Measurements from ENCODE around the gene MACROH2A2. TPM values are rescaled to one million over a fixed set of nuclear protein-coding genes. Genes with fewer than 3 reads are reported as not detected.
"Not testable (repeated sequence)": the region's sequence is repeated elsewhere in the genome, so short reads cannot be mapped to it uniquely, and the experiment has no call there.

MACROH2A2 gene
- total RNA-seq, 4 donors from 2014 or later, result 9.9 to 21.3 (median 15.9) TPM

DNA sequence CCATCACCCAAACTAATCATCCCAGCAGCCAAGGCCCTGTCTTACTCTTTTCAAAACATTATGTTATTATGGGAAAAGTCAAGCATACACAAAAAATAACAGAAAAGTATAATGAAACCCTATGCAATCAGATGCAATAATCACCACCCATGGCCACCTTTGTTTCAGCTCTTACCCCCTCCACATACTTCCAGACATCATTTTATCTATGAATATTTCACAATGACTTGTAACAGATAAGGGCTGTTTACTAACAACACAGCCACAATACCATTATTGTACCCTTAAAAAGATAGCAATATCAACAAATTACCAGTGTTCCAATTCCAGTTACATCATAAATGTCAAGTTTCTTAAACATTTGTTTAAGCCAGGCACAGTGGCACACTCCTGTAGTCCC lies 44.8 kb downstream of the MACROH2A2 start:
- TF ChIP-seq POLR2A (IDR thresholded peaks at IDR 0.05) (no peak), EP300 (IDR thresholded peaks at IDR 0.05) (no peak), POLR2AphosphoS5 (IDR thresholded peaks at IDR 0.05) (no peak)
- TF ChIP-seq, protein P1, sequence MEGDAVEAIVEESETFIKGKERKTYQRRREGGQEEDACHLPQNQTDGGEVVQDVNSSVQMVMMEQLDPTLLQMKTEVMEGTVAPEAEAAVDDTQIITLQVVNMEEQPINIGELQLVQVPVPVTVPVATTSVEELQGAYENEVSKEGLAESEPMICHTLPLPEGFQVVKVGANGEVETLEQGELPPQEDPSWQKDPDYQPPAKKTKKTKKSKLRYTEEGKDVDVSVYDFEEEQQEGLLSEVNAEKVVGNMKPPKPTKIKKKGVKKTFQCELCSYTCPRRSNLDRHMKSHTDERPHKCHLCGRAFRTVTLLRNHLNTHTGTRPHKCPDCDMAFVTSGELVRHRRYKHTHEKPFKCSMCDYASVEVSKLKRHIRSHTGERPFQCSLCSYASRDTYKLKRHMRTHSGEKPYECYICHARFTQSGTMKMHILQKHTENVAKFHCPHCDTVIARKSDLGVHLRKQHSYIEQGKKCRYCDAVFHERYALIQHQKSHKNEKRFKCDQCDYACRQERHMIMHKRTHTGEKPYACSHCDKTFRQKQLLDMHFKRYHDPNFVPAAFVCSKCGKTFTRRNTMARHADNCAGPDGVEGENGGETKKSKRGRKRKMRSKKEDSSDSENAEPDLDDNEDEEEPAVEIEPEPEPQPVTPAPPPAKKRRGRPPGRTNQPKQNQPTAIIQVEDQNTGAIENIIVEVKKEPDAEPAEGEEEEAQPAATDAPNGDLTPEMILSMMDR (IDR thresholded peaks at IDR 0.05), result no peak
- peaks cover 18% of the 10 kb centered on the region for H3K36me3 ChIP-seq
- H3K9me3 ChIP-seq, result no peaks in the 10 kb centered on the region
- H3K27ac ChIP-seq, result no peak overlapping the region
- H3K4me3 ChIP-seq, result no peak overlapping the region
- no peaks in the 10 kb centered on the region for H3K27me3 ChIP-seq
- no peak for DNase-seq (ENCODE audit: low spot score in 2 of 2)
- no peaks in the 10 kb centered on the region for H3K4me1 ChIP-seq

DNA sequence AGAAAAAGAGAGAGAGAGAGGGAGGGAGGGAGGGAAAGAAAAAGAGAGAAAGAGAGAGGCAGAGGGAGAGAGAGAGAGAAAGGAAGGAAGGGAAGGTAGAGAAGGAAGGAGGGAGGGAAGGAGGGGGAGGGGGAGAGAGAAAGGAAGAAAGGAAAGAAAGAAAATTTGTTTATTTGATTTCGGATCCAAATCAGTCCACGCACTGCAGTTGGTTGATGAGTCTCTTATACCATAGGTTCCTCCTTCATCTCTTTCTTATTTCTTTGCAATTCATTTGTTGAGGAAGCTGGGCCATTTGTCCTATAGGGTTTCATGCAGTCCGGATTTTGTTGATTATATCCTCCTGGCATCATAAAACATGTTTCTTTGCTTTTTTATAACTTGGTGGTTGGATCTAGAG lies 45.6 kb downstream of the MACROH2A2 start:
- H3K4me1 ChIP-seq, result no peaks in the 10 kb centered on the region
- no peaks in the 10 kb centered on the region for H3K27me3 ChIP-seq
- no peak overlapping the region for H3K27ac ChIP-seq
- H3K36me3 ChIP-seq, result peaks cover 18% of the 10 kb centered on the region
- DNase-seq (ENCODE audit: low spot score in 2 of 2), result no peak
- no peak overlapping the region for H3K4me3 ChIP-seq
- TF ChIP-seq POLR2AphosphoS5 (IDR thresholded peaks at IDR 0.05) (no peak), EP300 (IDR thresholded peaks at IDR 0.05) (no peak), POLR2A (IDR thresholded peaks at IDR 0.05) (no peak)
- TF ChIP-seq, protein P1 (IDR thresholded peaks at IDR 0.05), result no peak
- 91% methylated on average over 3 of the region's 3 CpGs for WGBS
- H3K9me3 ChIP-seq, result no peaks in the 10 kb centered on the region

DNA sequence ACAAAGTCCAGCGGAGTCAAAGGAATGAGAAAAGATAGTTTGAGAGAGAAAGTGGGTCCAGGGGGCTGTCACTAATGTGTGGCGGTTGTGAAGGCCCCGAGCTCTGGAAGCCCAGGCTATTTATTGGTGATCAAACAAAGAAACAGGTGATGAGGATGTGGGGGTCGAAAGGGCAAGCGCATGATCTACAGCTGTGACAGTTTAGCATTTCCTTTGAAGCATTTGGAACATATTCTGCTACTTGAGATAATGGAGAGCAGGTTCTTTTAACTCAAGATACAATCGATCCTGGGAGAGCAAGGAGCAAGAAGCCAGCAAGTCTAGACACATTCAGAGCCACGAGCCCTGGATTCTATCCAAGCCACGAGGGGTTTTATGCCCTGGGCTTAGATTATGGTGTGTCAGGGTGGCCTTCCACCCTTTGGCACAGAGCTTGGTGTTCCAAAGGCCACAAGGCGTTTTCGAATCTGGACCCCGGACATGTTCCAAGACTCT lies 48.5 kb downstream of the MACROH2A2 start:
- H3K27ac ChIP-seq; DNase-seq (ENCODE audit: low spot score in 2 of 2); H3K27me3 ChIP-seq; H3K4me1 ChIP-seq; H3K4me3 ChIP-seq; H3K9me3 ChIP-seq: not testable (repeated sequence)
- peaks cover 13% of the 10 kb centered on the region for H3K36me3 ChIP-seq
- 68% methylated on average over 11 of the region's 11 CpGs for WGBS

- no peak for DNase-seq (ENCODE audit: low spot score in 2 of 2)
- Histone ChIP-seq H3K36me3 (peaks cover 13% of the 10 kb centered on the region), H3K4me1 (no peaks in the 10 kb centered on the region), H3K4me3 (no peak overlapping the region), H3K9me3 (no peaks in the 10 kb centered on the region), H3K27me3 (no peaks in the 10 kb centered on the region), H3K27ac (no peak overlapping the region)
- TF ChIP-seq POLR2AphosphoS5 (IDR thresholded peaks at IDR 0.05) (no peak), POLR2A (IDR thresholded peaks at IDR 0.05) (no peak), EP300 (IDR thresholded peaks at IDR 0.05) (no peak)
- TF ChIP-seq, protein P1 (IDR thresholded peaks at IDR 0.05), result no peak
- 82% methylated on average over 3 of the region's 3 CpGs for WGBS
Measured at GRCh38 chr10:70101668-70102067, 49.0 kb downstream of the MACROH2A2 start.

GRCh38 chr10:70106958-70107791 lies 54.5 kb downstream of the MACROH2A2 start:
- H3K4me1 ChIP-seq, result no peaks in the 10 kb centered on the region
- no peaks in the 10 kb centered on the region for H3K9me3 ChIP-seq
- TF ChIP-seq POLR2A (IDR thresholded peaks at IDR 0.05), result no peak
- TF ChIP-seq, protein P1 (IDR thresholded peaks at IDR 0.05), result peak in 1 of 2 donors; percentile 17
- WGBS, result 82% methylated on average over 13 of the region's 22 CpGs
- H3K27ac ChIP-seq, result no peak overlapping the region
- no peak for DNase-seq (ENCODE audit: low spot score in 2 of 2)
- peaks cover 25% of the 10 kb centered on the region for H3K36me3 ChIP-seq
- no peak overlapping the region for H3K4me3 ChIP-seq
- H3K27me3 ChIP-seq, result no peaks in the 10 kb centered on the region
